Fibroblast of skin of scalp (primary cell): Measurements from ENCODE around the gene TTC28.
"Not testable (repeated sequence)": the region's sequence is repeated elsewhere in the genome, so short reads cannot be mapped to it uniquely, and the experiment has no call there.

Source experiments
- DNase-seq: peaks from one replicate; pipeline ENCODE4 v3.0.0-alpha.2; 2013

The TTC28 gene

GRCh38 chr22:28402539-28402938, 277.1 kb downstream of the TTC28 start:
- DNase-seq: no peak

GRCh38 chr22:28402060-28402459, 277.6 kb downstream of the TTC28 start:
- DNase-seq: no peak

- no peak for DNase-seq
Measured at GRCh38 chr22:28398981-28399380, 280.7 kb downstream of the TTC28 start.

- no peak for DNase-seq
Measured at GRCh38 chr22:28398355-28398754, 281.3 kb downstream of the TTC28 start.

- peak; percentile 9 for DNase-seq
Measured at GRCh38 chr22:28397306-28397705, 282.3 kb downstream of the TTC28 start.

GRCh38 chr22:28395920-28396753, 283.5 kb downstream of the TTC28 start:
- DNase-seq: peak; percentile 31

GRCh38 chr22:28395520-28395919, 284.1 kb downstream of the TTC28 start:
- no peak for DNase-seq

- no peak for DNase-seq
Measured at GRCh38 chr22:28394513-28395110, 285.0 kb downstream of the TTC28 start.

- peak; percentile 63 for DNase-seq
Measured at GRCh38 chr22:28381429-28382167, 298.0 kb downstream of the TTC28 start.

GRCh38 chr22:28379951-28380350, 299.7 kb downstream of the TTC28 start:
- DNase-seq: no peak

- no peak for DNase-seq
Measured at GRCh38 chr22:28379075-28379779, 300.4 kb downstream of the TTC28 start.

GRCh38 chr22:28375761-28376534, 303.7 kb downstream of the TTC28 start:
- no peak for DNase-seq

- peak; percentile 49 for DNase-seq
Measured at GRCh38 chr22:28373831-28374230, 305.8 kb downstream of the TTC28 start.

GRCh38 chr22:28369854-28370253, 309.8 kb downstream of the TTC28 start:
- DNase-seq: no peak

- no peak for DNase-seq
Measured at GRCh38 chr22:28366856-28367255, 312.8 kb downstream of the TTC28 start.

- no peak for DNase-seq
Measured at GRCh38 chr22:28365371-28365770, 314.3 kb downstream of the TTC28 start.

GRCh38 chr22:28364105-28364504, 315.5 kb downstream of the TTC28 start:
- DNase-seq: not testable (repeated sequence)

- no peak for DNase-seq
Measured at GRCh38 chr22:28360939-28361338, 318.7 kb downstream of the TTC28 start.

- no peak for DNase-seq
Measured at GRCh38 chr22:28358312-28358711, 321.3 kb downstream of the TTC28 start.

GRCh38 chr22:28357193-28357592, 322.4 kb downstream of the TTC28 start:
- DNase-seq: no peak

GRCh38 chr22:28351476-28351875, 328.2 kb downstream of the TTC28 start:
- no peak for DNase-seq
